ENCODE results near the gene PROZ. TPM values are rescaled to one million over a fixed set of nuclear protein-coding genes. Genes with fewer than 3 reads are reported as not detected.

Gene PROZ
- total RNA-seq, 2 donors from 2014 or later, result not detected

DNA sequence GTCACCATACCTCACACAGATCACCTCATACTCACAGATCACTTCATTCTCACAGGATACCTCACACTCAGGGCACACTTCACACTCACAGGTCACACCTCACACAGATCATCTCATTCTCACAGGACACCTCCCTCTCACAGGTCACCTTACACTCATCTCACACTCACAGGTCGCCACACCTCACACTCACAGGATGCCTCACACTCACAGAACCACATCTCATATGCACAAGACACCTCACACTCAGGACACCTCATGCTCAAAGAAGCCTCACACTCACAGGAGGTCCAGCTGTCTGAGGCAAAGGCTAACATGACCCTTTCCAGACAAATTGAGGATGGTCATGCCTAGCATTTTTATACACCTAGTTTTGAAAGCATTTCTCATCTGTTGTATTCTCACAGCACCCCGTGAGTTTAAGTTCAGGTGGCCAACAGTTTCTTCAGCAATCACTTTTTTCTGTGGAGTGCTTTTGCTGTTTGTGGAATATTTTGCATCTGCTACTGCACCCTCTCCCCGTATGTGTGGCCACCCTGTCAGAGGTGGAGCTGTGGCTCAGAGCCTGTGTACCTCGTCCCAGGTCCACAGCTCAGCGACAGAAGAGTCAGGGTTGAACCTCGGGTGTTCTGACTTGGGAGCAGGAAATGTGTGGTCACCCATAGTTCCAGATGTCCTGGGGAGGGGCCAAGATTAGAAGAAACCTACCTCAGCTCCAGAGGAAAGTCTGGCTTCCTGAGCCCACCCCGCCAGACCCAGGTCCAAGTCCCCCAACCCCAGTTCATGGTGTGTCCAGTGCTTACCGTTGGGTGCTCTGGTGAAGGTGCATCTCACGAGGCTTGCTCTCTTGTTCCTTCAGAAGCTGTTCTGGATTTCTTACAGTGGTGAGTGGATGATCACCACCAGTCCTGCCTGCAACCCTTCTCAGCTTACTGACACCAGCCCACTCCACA lies 45.3 kb upstream of the PROZ start:
- no peak overlapping the region for H3K4me3 ChIP-seq
- no peak for DNase-seq (ENCODE audit: low spot score)
- H3K27me3 ChIP-seq (replicated peaks; ENCODE audit: insufficient read depth), result peaks cover 2% of the 10 kb centered on the region
- TF ChIP-seq, protein P1, sequence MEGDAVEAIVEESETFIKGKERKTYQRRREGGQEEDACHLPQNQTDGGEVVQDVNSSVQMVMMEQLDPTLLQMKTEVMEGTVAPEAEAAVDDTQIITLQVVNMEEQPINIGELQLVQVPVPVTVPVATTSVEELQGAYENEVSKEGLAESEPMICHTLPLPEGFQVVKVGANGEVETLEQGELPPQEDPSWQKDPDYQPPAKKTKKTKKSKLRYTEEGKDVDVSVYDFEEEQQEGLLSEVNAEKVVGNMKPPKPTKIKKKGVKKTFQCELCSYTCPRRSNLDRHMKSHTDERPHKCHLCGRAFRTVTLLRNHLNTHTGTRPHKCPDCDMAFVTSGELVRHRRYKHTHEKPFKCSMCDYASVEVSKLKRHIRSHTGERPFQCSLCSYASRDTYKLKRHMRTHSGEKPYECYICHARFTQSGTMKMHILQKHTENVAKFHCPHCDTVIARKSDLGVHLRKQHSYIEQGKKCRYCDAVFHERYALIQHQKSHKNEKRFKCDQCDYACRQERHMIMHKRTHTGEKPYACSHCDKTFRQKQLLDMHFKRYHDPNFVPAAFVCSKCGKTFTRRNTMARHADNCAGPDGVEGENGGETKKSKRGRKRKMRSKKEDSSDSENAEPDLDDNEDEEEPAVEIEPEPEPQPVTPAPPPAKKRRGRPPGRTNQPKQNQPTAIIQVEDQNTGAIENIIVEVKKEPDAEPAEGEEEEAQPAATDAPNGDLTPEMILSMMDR (IDR thresholded peaks at IDR 0.05), result no peak
- TF ChIP-seq POLR2A (IDR thresholded peaks at IDR 0.05), result no peak
- TF ChIP-seq POLR2AphosphoS5 (IDR thresholded peaks at IDR 0.05), result no peak
- intact Hi-C loops (cut with DNase I), result no loop called here
- H3K4me1 ChIP-seq (replicated peaks), result no peaks in the 10 kb centered on the region
- H3K27ac ChIP-seq, result no peak overlapping the region
- 78% methylated on average over 9 of the region's 9 CpGs for WGBS
- H3K9me3 ChIP-seq, result no peaks in the 10 kb centered on the region
- H3K36me3 ChIP-seq, result no peaks in the 10 kb centered on the region

DNA sequence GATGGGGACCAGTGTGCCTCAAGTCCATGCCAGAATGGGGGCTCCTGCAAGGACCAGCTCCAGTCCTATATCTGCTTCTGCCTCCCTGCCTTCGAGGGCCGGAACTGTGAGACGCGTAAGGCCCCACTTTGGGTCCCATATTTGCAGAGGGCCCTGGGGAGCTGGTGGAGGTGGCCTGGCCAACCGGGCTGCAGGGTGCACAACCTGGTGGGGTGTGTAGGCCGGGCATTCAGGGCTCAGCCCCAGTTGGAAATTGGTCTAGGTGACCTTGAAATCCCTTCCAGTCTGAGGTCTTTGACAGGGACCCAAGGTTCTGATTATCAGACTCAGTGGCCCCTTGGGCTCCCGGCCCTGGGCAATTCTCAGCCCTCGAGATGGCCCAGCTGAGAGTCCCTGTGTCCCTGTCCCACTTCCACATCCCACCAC lies 44.6 kb upstream of the PROZ start:
- Histone ChIP-seq H3K4me3 (no peak overlapping the region), H3K27me3 (replicated peaks; ENCODE audit: insufficient read depth) (peaks cover 2% of the 10 kb centered on the region), H3K27ac (no peak overlapping the region), H3K9me3 (no peaks in the 10 kb centered on the region), H3K36me3 (no peaks in the 10 kb centered on the region), H3K4me1 (replicated peaks) (no peaks in the 10 kb centered on the region)
- TF ChIP-seq, protein P1 (IDR thresholded peaks at IDR 0.05), result no peak
- TF ChIP-seq POLR2AphosphoS5 (IDR thresholded peaks at IDR 0.05) (no peak), POLR2A (IDR thresholded peaks at IDR 0.05) (no peak)
- WGBS, result 96% methylated on average over 8 of the region's 8 CpGs
- intact Hi-C loops (cut with DNase I), result no loop called here
- no peak for DNase-seq (ENCODE audit: low spot score)

DNA sequence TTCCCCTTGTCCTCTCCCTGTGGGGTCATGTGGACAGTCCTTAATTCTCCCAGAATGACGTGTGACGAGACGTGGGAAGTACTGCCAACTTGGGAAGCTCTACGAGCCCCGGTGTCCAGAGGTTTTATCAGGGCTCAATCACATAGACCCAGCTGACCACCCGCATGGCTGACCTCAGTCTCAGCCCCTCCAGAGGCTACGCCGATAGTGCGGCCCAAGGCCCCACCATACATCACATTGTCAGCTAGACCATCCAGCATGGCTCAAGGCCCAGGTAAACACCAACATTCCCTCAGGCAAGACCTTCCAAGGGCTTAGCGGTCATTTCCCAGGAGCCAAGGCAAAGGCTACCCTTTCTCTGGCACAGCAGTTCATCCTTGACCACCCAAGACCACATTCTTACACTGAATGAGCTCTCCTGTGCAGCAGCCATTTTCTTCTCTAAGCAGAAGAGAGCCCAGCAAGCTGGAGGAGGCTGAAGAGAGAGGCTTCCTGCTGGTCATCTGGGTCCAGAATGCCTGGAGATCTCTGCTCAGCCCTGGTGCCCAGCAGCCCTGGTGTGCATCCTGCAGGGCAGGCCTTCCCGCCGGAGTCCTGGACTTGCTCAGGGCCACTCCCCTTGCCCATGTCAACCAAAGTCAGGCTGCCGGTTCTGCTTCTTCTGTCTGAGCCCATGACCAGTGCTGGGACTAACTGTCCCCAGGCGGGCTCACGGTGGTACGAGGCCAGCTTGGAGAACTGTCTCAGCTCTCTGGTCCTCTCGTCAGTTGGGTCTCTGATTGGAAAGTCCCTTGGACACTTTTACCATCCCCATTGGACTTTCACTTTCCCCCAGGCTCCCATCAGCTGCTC lies 43.7 kb upstream of the PROZ start:
- 92% methylated on average over 17 of the region's 17 CpGs for WGBS
- intact Hi-C loops (cut with DNase I), result no loop called here

DNA sequence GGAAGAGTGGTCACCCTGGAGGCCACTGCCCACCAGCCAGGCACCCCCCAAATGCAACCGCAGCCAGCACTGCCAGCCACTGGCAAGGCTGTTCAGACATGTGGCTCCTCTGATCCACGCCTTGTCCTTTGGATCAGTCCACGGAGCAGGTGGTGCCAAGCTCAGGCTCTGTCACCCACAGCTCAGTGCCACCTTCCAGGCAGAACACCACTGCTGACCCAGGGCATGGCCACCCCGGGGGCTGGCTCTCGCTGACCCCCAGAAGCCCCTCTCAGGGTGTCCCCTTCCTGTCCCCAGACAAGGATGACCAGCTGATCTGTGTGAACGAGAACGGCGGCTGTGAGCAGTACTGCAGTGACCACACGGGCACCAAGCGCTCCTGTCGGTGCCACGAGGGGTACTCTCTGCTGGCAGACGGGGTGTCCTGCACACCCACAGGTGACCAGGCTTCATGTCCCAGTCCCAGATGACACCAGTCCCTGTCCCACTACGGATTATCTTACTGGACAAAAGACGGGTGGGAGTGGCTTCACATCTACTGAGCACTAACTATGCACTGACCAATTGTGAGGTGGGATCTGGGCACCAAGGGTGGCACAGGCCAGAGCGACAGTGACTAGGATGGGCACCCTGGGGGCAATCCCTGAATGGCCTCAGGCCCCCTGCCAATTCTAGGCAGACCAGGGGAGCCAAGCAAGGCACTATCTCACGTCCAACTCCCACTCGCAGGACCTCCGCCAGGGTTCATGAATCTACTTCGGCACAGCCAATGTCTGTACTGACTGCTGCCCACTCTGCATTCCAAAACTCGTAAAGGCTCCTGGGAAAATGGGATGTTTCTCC lies 42.9 kb upstream of the PROZ start:
- H3K9me3 ChIP-seq, result no peaks in the 10 kb centered on the region
- DNase-seq (ENCODE audit: low spot score), result no peak
- intact Hi-C loops (cut with DNase I), result no loop called here

More for the DNA sequence above, 43.7 kb upstream of the PROZ start:
- Histone ChIP-seq H3K27ac (no peak overlapping the region), H3K27me3 (replicated peaks; ENCODE audit: insufficient read depth) (peaks cover 2% of the 10 kb centered on the region), H3K36me3 (no peaks in the 10 kb centered on the region), H3K4me3 (no peak overlapping the region), H3K9me3 (no peaks in the 10 kb centered on the region), H3K4me1 (replicated peaks) (no peaks in the 10 kb centered on the region)
- no peak for DNase-seq (ENCODE audit: low spot score)
- no peak for TF ChIP-seq POLR2A (IDR thresholded peaks at IDR 0.05)
- TF ChIP-seq POLR2AphosphoS5 (IDR thresholded peaks at IDR 0.05), result no peak
- TF ChIP-seq, protein P1 (IDR thresholded peaks at IDR 0.05), result no peak

More for the DNA sequence above, 42.9 kb upstream of the PROZ start:
- no peak for TF ChIP-seq POLR2AphosphoS5 (IDR thresholded peaks at IDR 0.05)
- no peak for TF ChIP-seq POLR2A (IDR thresholded peaks at IDR 0.05)
- TF ChIP-seq, protein P1 (IDR thresholded peaks at IDR 0.05), result no peak
- WGBS, result 88% methylated on average over 21 of the region's 21 CpGs
- H3K36me3 ChIP-seq, result no peaks in the 10 kb centered on the region
- no peaks in the 10 kb centered on the region for H3K4me1 ChIP-seq (replicated peaks)
- no peak overlapping the region for H3K27ac ChIP-seq
- H3K4me3 ChIP-seq, result no peak overlapping the region
- peaks cover 2% of the 10 kb centered on the region for H3K27me3 ChIP-seq (replicated peaks; ENCODE audit: insufficient read depth)
